Putamen (tissue), 1 donor: ENCODE data around the gene LRRK1.

Experiments used
- DNase-seq: peaks from one replicate; pipeline ENCODE4 v3.0.0-alpha.2; 2016; ENCODE audit warnings: low spot score

LRRK1 gene

DNA sequence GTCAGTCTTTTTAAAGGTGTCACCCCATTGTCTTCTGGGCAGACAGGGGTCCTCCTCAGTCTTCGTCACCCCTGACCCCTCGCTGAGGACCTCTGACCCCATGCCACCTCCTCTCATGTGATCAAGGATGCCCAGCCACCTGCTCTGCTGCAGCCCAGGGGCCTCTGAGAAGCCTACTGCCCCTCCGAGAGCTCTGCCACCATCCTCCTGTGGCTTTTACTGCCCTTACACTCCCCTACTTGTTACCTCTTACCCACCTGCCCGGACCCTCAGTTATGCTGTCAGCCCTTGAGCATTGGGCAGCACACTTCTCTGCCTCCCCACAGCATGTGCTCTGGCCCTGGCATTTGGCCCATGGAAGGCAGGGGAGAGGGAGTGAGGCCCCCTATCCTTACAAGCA is 123.2 kb downstream of the LRRK1 start:
- no peak for DNase-seq

DNA sequence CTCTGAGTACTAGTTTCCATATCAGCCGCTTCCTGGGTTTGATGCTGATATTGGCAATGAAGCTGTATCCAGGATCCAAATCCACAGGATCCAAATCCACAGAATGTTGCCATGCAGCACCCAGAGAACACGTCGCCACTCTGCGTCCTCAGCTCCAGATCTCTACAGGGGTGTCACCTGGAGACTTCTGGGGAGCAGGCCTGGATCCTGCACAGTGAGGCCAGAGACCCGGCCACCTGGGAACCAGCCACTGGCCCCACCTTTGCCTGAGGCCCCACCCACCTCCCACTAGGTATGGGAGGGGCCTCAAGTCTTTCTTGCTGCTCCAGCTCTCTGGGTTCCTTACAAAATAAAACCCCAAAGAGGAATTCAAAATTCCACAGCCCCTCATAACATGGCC is 123.9 kb downstream of the LRRK1 start:
- DNase-seq = no peak

DNA sequence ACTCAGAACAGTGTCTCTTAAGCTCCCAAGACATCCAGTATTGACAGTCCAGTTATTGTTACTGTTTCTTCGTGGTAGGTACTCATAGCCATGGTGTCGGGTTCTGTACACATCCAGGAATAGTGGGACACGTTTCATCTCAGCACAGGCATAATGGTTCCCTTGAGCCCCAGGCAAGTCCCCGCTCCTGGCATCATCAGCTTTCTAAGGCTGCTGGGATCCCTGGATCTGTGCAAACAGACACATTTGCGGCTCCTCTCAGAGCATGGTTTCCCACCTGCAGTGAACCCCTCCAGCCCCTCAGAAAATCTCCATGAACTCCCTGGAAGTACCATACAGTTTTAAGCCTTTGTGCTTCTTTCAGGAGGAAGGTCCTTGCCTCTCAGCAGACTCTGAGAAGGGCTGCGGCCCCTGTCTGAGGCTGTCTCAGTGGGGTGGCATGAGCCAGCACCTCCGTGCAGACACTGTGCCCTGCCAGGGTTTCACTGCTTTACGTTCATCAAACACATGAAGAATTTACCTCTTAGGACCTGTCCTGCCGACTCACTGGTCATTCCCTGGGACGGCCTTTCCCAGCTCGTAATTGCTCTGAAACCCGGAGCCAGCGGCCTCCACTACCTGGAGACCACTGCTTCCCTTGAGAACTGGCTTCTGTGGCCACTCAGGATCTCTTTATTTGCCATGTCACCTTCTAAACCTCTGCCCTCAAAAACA is 124.9 kb downstream of the LRRK1 start:
- no peak for DNase-seq

DNA sequence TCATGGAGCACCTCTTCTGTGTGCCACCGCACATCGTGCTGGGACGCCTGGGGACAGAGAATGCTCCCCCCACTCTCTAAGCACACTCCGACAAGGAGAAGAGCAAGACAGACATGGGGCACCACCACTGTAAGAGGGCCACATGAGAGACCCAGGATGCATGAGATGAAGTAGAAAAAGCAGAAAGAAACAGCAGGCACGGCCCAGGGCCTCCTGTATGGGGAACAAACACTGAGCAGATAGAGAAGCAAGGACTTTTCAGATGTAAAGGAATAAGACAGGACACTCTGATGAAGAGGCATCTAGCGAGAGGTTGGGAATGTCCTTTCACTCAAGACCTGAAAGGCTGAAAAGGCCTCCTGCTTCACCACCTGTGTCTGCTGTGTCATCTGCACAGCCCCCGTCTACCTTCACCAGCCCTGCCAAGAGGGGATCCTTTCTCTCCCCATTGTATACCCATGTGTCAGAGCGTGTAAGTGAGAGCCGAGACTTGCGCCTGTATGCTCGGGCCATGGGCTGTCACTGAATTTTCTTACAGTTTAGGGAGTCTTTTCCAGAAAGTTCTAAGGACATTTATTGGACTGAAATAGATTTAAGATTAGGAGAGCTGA is 125.6 kb downstream of the LRRK1 start:
- no peak for DNase-seq

DNA sequence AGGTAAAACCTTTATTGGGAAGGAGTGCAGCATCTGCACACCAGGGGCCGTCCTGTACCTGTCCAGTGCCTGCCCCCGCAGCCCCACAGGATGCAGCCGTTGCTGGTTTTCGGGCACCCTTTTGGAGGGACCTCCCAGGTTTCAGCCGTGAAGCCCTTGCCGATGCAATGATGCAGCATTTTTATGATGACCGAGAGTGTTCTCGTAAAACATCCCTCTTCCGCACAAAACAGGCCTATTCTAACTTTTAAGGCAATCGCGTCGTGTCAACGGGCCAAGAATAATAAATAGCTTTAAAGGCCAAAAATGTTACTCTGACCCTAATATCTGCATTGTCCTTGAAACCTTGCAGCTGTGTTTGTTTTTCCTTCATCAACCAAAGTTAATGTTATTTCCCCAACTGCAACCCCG is 126.1 kb downstream of the LRRK1 start:
- DNase-seq = peak; percentile 14

DNA sequence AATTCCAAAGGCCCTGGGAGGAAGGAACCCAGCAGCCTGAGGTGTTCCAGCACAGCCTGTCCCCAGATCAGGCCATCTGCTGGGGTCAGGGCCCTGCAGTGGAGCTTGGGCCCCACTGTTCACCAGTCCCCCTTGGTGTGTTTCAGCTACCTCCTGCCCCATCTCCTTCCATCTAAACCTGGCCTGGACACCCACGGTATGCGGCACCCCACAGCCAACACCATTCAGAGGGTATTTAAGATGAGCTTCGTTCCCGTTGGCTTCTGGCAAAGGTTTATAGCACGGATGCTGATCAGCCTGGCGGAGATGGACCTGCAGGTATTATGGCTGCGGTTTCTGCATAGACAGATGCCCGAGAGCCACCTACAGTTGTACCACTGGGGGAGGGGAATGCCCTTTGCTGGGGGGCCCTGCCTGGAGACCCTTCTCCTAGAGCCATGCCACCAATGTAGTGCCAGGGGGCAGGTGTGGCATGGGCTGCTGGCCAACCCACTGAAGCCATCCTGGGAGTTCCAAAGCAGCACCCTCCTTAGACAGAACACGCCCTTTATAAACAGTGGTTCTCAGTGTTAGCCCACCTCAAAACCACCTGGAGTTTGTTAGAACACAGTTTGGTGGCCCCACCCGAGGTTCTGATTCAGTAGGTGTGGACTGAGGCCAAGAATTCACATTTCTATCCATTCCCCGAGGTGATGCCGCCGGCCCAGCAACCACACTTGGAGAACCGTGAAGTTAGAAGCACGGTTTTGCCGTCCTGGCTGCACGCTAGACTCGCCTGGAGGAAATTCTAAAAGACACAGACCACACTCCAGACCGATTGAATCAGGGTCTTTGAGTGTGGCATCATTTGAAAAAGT is 126.9 kb downstream of the LRRK1 start:
- no peak for DNase-seq

DNA sequence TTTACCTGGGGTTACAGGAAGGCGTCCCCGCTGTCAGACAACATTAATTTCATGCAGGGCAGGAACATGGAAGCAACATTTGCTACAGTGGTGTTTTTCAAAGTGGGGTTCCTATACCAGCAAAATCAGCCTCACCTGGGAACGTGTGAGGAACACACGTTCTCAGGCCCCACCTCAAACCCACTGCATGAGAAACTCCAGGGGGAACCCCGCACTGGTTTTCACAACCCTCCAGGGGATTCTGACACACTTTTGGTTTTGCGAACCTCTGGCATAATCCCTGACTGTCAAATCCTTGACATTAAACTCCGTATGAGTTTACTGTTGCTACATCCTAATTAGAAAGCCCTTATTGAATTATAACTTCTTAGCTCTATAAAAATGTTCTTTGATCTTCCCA is 127.7 kb downstream of the LRRK1 start:
- DNase-seq = no peak

DNA sequence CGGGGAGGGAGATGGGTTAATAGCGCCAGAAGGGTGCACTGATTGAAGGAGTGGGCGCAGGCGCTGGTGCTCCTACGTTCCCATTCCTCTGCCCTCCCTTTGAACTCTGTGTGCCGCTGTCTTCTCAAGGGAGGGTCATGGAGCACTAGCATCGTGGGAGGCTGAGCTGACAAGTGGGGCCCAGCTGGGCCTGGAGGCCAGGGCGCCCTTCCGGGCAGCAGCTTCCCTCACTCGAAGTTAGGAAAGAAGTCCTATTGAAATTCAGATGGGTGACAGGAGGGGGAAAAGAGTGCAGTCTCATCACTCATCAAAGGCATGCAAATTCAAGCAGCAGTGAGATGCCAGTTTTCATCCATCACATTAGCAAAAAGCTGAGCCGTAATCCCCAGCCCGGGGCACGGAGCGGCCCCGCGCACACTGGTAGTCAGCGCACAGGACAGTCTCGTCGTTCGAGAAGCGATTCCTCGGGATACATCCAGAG is 128.2 kb downstream of the LRRK1 start:
- DNase-seq = peak; percentile 13

DNA sequence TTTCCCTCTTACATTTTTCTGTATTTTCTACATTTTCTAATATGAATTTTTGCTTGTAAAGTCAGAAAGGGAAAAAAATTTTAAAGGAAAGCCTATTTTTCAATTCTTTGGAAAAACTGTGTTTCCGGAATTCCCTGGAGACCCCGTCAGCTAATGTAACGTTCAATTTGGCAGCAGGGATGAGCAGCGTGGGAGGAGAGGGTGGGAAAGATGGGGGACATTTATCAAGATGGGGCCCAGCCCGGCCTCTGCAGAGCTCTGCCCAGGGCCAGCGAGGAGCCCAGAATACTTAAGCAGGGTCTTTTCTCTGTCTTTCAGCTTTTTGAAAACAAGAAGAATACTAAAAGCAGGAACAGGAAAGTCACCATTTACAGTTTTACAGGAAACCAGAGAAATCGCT is 129.0 kb downstream of the LRRK1 start:
- no peak for DNase-seq

DNA sequence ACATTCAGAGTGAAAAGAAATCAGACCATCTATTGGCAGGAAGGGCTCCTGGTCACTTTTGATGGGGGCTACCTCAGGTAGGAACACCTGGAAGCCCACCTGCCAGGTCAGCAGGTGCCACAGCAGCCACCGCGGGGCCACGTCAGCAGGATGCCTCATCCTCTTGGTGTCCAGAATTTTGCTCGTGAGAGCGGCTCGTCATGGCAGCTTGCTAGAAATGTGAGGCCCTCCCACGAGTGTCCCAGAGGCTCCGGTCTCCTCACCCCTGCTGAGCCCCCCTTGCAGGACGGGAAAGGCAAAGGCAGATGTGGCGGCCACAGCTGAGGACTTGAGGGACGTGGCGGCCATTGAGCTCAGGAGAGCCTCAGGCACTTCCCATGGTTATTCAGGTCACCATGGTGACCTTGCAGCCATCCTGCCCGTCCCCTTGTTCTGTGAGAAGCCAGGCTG is 129.4 kb downstream of the LRRK1 start:
- no peak for DNase-seq

DNA sequence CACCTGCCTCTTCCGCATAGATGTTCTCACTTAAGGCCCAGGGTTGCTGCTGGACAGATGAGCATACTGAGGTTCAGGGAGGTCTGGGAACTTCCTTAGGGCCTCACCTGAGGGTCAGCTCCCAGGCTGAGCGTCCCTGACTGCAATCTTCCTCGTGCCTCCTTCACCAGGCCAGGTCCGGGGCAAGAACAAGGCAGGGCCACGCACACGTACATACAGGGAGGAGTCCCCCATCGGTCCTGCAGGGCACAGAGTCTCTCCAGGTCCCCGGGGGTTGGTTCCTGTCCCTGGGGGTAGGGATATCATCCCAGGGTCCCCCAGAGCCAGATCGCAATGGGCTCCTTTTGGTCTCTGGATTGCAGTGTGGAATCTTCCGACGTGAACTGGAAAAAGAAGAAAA is 130.1 kb downstream of the LRRK1 start:
- DNase-seq = no peak

DNA sequence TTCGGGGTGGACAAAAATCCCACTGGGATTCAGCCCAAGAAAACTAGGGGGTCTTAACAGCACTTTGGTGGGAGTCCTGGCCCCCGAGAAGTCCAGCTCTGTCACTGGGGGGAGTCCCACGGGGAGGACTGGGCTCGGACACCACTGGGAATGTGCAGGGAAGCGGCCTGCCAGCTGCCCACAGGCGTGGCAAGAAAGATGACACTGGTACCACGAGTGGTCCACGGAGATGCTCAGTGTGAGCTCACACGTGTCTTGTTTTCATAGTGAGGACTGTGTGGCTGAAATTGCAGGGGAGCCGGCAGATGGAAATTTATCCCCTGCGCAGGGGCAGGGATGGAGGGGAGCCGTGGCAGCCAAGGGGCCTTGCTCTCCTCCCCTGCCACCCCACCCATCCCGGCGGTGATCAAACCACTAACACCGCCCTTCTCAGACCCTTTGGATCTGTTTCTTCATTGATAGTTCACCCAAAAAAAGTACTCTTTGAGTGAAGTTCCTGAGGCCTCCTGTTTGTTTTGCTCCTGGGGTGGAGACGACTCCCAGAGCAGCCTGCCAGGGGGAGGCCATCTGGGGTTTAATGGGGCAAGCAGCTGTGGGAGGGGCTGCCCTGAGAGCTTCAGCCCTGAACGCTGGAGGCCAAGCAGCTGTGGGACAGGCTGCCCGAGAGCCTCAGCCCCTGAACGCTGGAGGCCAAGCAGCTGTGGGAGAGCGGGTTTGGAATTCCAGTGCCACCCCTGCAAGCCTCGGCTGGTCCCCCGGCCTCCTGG is 130.9 kb downstream of the LRRK1 start:
- DNase-seq = no peak

DNA sequence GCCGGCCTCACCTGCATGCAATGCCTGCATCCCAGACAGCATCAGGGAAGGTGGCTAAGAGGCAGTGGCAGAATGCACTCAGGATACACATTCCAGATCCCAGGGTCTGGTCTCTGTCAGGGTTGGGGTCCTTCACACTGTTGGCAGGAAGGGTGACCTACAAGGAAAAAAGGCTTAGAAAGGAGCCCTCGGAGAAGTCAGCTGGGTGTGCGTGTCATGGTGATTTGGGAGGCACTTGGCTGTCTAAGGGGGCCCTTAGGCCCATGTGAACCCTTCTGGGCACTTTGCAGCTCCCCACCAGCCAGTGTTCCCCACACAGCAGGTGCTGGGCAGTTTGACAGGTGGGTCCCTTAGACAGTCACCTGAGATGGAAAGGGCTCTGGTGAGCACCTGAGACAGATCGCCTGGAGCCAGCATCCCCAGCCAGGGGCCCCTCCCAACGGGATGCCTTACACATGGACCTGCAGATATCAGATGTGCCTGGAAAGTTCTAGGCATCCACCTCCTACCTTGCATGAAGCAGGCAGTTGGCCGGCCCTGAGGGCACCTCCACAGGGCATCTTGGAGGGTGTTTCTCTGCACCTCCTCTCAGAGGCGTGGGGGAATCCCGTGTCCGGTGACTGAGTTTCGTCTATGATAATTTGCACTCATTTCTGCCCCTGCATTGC is 131.6 kb downstream of the LRRK1 start:
- DNase-seq = no peak

DNA sequence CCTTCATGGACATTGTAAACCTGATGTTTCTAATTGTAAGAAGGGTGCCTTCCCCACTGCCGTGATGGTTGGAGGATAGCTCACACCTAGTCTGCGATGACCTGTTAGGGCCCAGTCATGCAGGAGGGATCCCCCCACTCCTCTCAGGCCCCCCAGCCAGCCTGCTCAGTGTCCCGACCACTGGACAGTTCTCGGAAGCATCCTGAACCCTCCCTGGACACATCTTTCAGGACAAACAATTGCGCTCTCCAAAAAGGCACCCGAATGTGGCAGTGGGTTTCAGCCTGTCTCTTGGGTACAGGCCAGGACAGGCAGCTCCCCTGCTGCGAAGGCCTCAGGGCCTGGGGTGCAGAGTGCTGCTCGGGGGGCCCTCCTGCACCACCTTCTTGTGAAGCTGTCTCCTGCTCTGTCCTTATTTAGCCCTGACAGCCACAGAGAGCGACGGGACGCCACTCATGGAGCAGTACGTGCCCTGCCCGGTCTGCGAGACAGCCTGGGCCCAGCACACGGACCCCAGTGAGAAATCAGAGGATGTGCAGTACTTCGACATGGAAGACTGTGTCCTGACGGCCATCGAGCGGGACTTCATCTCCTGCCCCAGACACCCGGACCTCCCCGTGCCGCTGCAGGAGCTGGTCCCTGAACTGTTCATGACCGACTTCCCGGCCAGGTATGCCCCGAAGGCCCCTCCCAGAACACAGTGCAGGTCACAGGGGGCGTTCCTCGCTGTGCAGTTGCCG is 132.3 kb downstream of the LRRK1 start:
- no peak for DNase-seq

DNA sequence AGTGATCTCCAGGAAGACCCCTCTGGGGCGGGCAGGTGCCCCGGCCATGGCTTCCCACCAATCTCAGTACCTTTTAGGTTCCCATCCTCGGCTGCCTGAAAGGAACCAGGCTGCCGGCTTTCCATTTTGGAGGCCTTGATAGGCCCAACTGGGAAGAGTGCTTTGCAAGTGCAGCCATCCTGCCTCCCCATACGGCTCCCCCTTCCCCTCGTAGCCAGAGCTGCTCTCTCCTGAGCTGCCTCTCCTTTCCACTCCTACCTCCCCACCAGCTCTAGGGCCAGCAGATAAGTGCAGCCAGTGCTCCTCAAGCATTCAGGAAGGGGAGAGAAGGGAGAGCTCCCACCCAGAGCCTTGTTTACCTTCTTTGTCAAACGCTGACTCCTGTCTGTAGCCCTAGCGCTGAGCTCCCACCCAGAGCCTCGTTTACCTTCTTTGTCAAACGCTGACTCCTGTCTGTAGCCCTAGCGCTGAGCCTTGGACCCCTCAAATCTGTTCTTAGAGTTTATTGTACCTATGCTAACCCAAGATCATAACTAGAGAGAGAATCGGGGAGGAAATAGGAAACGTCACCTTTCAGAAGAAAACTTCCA is 133.0 kb downstream of the LRRK1 start:
- no peak for DNase-seq

DNA sequence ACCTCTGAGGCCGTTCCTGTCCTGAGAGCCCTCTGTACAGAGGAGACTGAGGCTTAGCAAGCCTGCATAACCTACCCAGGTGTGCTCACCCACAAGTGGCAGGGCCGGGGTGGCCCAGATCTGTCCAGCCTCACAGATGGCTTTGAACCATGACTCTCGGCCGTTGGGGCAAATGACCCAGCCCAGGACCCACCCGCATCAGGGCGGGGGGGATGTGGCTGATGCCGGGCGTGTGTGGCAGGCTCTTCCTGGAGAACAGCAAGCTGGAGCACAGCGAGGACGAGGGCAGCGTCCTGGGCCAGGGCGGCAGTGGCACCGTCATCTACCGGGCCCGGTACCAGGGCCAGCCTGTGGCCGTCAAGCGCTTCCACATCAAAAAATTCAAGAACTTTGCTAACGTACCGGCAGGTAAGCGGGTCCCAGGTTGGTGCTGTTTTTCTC is 133.5 kb downstream of the LRRK1 start:
- DNase-seq = no peak

DNA sequence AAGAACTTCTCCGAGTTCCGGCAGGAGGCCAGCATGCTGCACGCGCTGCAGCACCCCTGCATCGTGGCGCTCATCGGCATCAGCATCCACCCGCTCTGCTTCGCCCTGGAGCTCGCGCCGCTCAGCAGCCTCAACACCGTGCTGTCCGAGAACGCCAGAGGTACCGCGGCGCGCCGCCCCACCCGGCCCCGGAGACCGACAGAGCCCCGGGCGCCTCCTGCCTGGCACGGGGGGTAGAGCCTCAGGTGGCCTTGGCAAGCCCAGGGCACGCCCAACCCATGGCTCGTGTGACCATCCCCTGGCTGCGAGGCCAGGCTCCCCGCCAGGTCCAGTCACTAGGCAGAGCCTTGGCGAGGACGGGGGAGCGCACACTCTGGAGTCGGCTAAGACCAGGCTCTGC is 134.1 kb downstream of the LRRK1 start:
- no peak for DNase-seq

DNA sequence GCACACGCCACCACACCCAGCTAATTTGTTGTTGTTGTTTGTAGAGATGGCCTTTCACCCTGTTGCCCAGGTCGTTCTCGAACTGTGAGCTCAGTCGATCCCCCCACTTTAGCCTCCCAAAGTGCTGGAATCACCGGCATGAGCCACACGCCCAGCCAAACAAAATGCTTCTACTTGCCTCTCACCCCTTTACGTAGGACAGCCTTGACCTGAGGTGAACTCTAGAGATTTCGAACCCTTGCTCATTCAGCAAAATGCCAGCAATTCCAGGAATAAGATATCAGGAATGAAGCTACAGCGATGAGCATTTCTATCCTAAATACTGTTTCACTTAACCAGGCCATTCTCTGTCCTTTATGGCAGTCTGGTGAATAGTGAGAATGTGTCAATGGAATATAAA is 135.0 kb downstream of the LRRK1 start:
- no peak for DNase-seq

DNA sequence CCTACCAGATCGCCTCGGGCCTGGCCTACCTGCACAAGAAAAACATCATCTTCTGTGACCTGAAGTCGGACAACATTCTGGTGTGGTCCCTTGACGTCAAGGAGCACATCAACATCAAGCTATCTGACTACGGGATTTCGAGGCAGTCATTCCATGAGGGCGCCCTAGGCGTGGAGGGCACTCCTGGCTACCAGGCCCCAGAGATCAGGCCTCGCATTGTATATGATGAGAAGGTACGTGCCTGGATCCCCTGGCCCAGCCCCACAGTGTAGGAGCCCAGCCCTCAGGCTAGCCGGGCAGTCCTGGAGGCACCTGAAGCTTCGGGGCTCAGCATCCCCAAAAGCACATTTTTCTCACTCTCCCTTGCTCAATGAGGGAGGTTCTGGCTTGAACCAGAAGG is 135.8 kb downstream of the LRRK1 start:
- no peak for DNase-seq

DNA sequence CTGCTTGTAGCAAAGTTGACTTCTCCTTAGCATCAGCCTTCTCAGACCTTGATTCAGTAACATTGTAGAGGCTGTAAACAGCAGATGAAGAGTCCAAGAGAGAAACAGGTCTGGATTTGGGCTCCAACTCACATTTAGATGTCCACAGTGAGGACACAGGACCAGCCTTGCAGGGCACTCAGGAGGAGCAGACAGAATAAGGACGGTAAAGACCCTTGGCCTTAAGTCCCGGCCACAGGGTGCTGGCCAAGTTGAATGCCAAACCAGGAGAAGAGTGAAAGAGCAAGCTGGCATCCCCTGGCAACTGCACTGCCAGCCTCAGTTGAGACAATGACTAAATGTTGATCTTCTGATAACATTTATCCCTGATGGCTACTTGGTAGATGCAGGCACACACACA is 136.3 kb downstream of the LRRK1 start:
- no peak for DNase-seq
